ENCODE results near the gene TMEM151B.

Gene TMEM151B

GRCh38 chr6:44285552-44286284 lies 15.5 kb downstream of the TMEM151B start:
- peak; percentile 52 for DNase-seq

GRCh38 chr6:44286285-44286565 lies 16.0 kb downstream of the TMEM151B start:
- DNase-seq, result no peak

GRCh38 chr6:44286747-44287146 lies 16.5 kb downstream of the TMEM151B start:
- no peak for DNase-seq

- no peak for DNase-seq
Observed at GRCh38 chr6:44289726-44290260, 19.5 kb downstream of the TMEM151B start.

- no peak for DNase-seq
Observed at GRCh38 chr6:44291841-44292240, 21.6 kb downstream of the TMEM151B start.

- DNase-seq, result no peak
Observed at GRCh38 chr6:44292661-44293365, 22.6 kb downstream of the TMEM151B start.

GRCh38 chr6:44294832-44295791 lies 24.9 kb downstream of the TMEM151B start:
- no peak for DNase-seq

GRCh38 chr6:44297063-44298038 lies 27.1 kb downstream of the TMEM151B start:
- peak; percentile 35 for DNase-seq

- DNase-seq, result no peak
Observed at GRCh38 chr6:44298055-44298803, 28.0 kb downstream of the TMEM151B start.

GRCh38 chr6:44298864-44299263 lies 28.6 kb downstream of the TMEM151B start:
- DNase-seq, result no peak

GRCh38 chr6:44300292-44300823 lies 30.1 kb downstream of the TMEM151B start:
- no peak for DNase-seq

- DNase-seq, result no peak
Observed at GRCh38 chr6:44301106-44301505, 30.9 kb downstream of the TMEM151B start.

- DNase-seq, result no peak
Observed at GRCh38 chr6:44301782-44302564, 31.7 kb downstream of the TMEM151B start.

- no peak for DNase-seq
Observed at GRCh38 chr6:44302856-44303255, 32.6 kb downstream of the TMEM151B start.

- no peak for DNase-seq
Observed at GRCh38 chr6:44303842-44304241, 33.6 kb downstream of the TMEM151B start.

- DNase-seq, result peak; percentile 60
Observed at GRCh38 chr6:44304282-44305199, 34.3 kb downstream of the TMEM151B start.

GRCh38 chr6:44305200-44305725 lies 35.0 kb downstream of the TMEM151B start:
- DNase-seq, result no peak

- DNase-seq, result no peak
Observed at GRCh38 chr6:44306710-44307109, 36.5 kb downstream of the TMEM151B start.

- no peak for DNase-seq
Observed at GRCh38 chr6:44307217-44307616, 37.0 kb downstream of the TMEM151B start.

Measured in OCI-M1 (cell line).